Amygdala (tissue), 56 donors: ENCODE measurements around the gene COL18A1.

ENCODE experiments used
- DNase-seq, 56 donors: peaks; one replicate each; lab custom pipeline; 2025; lab: John Stamatoyannopoulos, UW

Gene COL18A1

GRCh38 chr21:45410865-45411809 lies 6.2 kb downstream of the COL18A1 start:
- DNase-seq, result no peak

GRCh38 chr21:45411810-45412206 lies 6.8 kb downstream of the COL18A1 start:
- DNase-seq, result no peak

DNA sequence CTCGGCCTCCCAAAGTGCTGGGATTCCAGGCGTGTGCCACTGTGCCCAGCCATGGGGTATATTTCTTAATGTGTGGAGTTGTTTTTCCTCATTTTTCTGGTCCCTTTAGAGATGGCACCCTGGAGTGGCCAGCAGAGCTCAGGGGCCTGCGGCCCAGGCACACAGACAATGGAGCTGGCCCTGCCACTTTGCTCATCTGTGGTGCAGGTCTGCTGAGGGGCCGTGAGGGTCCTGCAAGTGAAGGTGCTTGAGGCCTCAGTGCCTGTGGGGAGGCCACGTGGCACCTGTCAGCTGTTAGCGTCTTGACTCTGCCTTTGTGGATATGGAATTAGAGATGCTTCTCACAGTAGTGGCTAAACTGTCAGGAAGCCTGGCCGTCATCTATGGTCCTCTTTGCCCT lies 7.5 kb downstream of the COL18A1 start:
- DNase-seq, result no peak

DNA sequence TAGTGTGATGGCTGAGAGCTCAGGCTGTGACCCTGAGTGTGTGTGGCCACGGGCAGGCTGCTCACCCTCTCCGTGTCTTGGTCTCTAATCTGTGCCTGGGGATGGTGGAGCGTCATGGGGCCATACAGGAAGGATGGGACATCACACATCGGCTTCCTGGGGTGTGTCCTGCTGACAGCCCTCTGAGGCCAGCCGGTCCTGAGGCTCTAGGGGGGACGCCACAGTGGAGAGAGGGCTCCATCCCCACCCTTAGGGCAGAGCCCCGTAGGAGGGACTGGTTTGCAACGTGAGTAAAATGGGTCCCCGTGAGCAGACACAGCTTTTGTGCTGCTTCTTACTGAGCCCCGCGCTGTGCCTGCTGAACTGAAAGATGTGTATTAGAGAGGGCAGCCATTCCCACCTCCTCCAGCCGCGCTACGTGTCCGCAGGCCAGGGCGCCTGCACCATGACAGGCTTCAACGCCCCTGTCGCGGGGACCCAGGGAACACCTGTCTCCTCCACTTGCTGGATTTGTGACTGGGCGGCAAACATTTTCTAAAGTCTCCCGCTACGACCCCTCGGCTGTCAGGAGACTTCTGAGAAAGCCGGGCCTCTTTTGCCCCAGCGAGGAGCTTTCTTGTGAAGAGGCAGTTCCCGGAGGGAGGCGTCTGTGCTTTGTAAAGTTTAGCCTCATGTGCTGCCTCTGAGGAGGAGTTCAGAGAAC lies 8.1 kb downstream of the COL18A1 start:
- DNase-seq, result no peak

DNA sequence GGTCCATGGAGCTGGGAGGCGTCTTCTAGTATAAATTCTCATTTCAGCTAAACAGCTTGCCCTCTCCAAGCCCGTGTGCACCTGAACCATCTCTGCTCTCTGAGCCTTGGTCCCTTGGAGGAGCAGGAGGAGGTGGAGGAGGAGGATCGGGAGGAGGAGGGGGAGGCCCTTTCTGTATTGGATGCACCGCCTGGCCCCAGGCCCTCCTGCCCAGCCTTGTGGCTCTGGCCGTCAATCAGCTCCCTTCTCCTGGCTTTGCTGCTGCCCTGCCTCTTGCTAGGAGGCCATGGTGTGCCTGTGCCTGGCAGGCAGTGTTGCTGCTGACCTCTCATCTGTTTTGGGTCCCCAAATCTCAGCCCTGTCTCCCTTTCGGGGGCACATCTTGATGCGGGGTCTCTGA lies 9.0 kb downstream of the COL18A1 start:
- no peak for DNase-seq

GRCh38 chr21:45414396-45415187 lies 9.6 kb downstream of the COL18A1 start:
- no peak for DNase-seq

- no peak for DNase-seq
Measured at GRCh38 chr21:45415188-45415942, 10.4 kb downstream of the COL18A1 start.

DNA sequence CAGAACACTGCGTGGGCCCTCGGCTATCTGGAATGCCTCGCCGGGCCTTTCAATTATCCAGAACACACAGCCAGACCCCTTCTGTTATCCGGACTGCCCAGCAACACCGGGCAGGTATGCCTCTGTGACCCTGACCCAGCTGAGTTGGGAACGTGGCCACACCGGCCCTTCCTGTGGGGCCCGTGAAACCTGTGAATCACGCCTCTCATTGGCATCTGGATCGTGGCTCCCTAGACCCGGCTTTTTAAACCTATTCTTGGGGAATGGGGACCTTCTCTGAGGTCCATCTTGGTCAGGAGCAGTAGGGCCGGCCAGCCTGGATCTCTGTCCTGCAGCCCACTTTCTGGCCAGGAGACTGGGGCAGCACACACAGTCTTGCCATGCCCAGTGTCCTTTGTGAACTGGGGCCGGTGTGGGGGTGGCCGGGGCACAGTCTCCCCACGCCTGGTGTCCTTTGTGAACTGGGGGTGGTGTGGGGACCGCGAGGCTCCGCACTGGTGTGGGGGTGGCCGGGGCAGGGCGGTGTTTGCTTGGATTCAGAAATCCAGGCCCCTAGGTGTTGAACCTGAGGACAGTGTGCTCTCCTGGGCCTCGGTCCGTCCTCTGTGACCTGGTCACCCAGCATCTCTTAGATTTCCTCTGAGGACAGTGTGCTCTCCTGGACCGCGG lies 11.1 kb downstream of the COL18A1 start:
- no peak for DNase-seq

DNA sequence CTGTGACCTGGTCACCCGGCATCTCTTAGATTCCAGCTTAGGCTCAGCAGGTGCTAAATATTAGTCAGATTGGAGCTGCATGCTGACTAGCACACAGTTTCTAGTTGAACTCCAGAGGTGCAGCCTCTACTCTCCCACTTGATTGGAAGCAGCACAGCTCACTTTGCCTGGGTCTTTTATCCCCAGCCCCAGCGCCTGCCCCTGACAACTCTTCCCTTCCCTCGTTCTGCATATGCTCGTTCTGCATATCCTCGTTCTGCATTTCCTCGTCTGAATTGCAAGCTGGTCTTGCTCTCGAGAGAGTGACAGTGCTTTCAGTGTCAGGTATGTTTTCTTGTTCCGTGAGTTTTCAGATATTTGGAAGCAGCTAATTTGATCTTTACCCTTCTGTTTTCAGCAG lies 11.7 kb downstream of the COL18A1 start:
- no peak for DNase-seq

GRCh38 chr21:45417256-45417950 lies 12.4 kb downstream of the COL18A1 start:
- no peak for DNase-seq

DNA sequence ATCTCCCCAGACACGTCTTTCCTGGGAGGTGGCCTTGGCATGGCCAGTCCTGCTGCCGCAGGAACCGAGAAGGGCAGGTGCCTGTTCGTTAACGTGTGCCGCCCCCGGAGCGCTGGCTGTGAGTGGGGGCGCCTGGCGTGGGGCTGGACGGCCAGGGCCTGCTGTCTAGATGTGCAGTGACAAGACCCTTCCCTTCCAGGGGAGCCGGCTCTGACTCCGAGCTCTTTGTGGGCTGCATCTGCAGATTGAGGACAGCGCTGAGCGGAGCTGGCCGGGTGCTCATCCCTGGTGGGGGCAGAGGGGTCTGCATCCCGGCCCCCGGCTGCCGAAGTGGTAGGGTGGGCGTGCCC lies 13.0 kb downstream of the COL18A1 start:
- no peak for DNase-seq

DNA sequence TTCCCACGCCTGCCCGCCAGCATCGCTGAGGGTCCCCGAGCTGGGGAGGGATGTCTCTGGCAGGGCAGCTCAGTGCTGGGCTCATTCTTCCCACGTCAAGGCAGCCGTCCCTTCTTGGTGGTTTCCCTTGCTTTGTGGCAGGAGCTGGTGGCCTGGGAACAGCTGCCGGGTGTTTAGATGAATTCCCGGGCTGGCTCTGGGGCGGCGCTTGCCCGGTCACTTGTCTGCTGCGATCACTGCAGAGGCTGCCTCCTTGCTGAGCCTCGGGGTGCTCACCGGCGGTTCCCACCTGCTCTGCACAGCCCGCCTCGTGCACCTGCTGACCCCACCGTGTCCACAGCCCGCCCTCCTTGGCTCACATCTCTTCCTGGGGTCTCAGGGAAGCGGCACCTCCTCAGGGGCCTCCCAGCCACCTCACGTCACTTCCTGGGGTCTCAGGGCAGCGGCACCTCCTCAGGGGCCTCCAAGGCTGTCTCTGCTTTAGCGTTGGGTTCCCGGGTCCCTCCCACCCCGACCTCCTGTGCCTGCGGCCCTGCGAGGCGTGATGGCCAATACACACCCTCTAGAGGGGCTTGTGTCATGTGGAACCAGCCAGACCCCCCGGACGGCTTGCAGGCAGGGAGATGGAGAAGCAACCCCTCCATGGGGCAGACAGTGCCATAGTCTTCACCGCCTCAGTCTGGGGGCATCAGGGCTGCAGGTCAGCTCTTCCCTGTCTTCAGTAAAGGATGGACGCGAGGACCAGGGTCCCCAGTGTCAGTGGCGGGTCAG lies 13.5 kb downstream of the COL18A1 start:
- DNase-seq, result no peak

- DNase-seq, result no peak
Measured at GRCh38 chr21:45419162-45419561, 14.2 kb downstream of the COL18A1 start.

GRCh38 chr21:45420061-45421041 lies 15.4 kb downstream of the COL18A1 start:
- peak in 12 of 56 donors; percentile 22 to 70 (median 48) for DNase-seq

- DNase-seq, result no peak
Measured at GRCh38 chr21:45421071-45421845, 16.3 kb downstream of the COL18A1 start.
